Neural progenitor cell (in vitro differentiated cells): Measurements from ENCODE around the gene LGALS3.

Source experiments
- CTCF ChIP-seq: fragments of 200-600 bp; sonication (generic); IDR thresholded peaks from 2 replicates; pipeline ENCODE4 v1.5.1; 2017; ENCODE audit warnings: antibody characterized with exemption, mild to moderate bottlenecking
- EZH2 ChIP-seq: fragments of 200-600 bp; sonication (generic); IDR thresholded peaks from 2 replicates; pipeline ENCODE4 v1.6.1; 2017; ENCODE audit warnings: antibody characterized with exemption, mild to moderate bottlenecking, moderate library complexity

- no peak for TF ChIP-seq EZH2
- TF ChIP-seq CTCF, result no peak
Measured at GRCh38 chr14:55170526-55170925, 41.5 kb downstream of the LGALS3 start.
